HCT116 (cell line): ENCODE measurements around the gene THRA. TPM values are rescaled to one million over a fixed set of nuclear protein-coding genes. Genes with fewer than 3 reads are reported as not detected.
A peak's percentile ranks its signal among the peaks of the same experiment; 100 is the strongest.

Experiments
- ATAC-seq: fragments of 200-7000 bp; cut with Tn5 transposase; 2 replicates; pipeline ENCODE4 v1.9.1; 2020; ENCODE audit warnings: mild to moderate bottlenecking, moderate library complexity
- BruUV-seq: library from RNA; stranded (reverse); fragments of 400-500 nt; replicated peaks from 2 replicates; lab custom pipeline; 2021; lab: Mats Ljungman, UMichigan
- CTCF ChIA-PET: fragments of 300-600 bp; sonication (Branson Sonifier 250); formaldehyde crosslinking; loops from one replicate; lab custom pipeline; 2021; ENCODE audit warnings: antibody characterized with exemption; lab: Charles Lee
- POLR2A ChIA-PET: fragments of 300-600, 350-600 bp; sonication (Branson Sonifier 250); formaldehyde crosslinking; loops from one replicate; lab custom pipeline; 2021; ENCODE audit warnings: antibody characterized with exemption; lab: Charles Lee
- RAD21 ChIA-PET, 2 experiments: fragments of 300-600 bp; sonication (Branson Sonifier 250); formaldehyde crosslinking; loops; one replicate each; lab custom pipeline; 2023; ENCODE audit warnings: low total read pairs in 2 of 2; ENCODE audit not compliant: uncharacterized antibody in 2 of 2, unreplicated experiment in 2 of 2, low non-redundant PET in 1 of 2; lab: Charles Lee
- DNase-seq: peaks from one replicate; pipeline ENCODE4 v3.0.0-alpha.2; 2010; ENCODE audit warnings: low read depth, low spot score
- H2AFZ ChIP-seq: fragments of 200-600 bp; shearing (Covaris generic), sonication (generic); 2 replicates; pipeline ENCODE4 v1.6.1; 2017; ENCODE audit warnings: low read depth, mixed run types, mixed read lengths, antibody characterized with exemption, low read length; ENCODE audit not compliant: poor library complexity, severe bottlenecking
- H3K27ac ChIP-seq: 2 replicates; pipeline ENCODE4 v1.5.1; 2012; ENCODE audit warnings: low read depth, low read length
- H3K27me3 ChIP-seq: fragments of 200-600 bp; sonication (generic); 2 replicates; pipeline ENCODE4 v1.6.1; 2016; ENCODE audit warnings: mixed run types, low read length, mixed read lengths; ENCODE audit not compliant: insufficient read depth
- H3K36me3 ChIP-seq, 2 experiments: fragments of 200-500 bp in 1 of 2; fragments of 200-600 bp in 1 of 2; sonication (Bioruptor generic) in 1 of 2; sonication (generic) in 1 of 2; 2 replicates each; pipeline versions ENCODE4 v1.5.1 to v1.6.1; 2014 to 2016; ENCODE audit warnings: low read length in 2 of 2, inconsistent platforms in 1 of 2, mixed read lengths in 1 of 2, mixed run types in 1 of 2; ENCODE audit not compliant: insufficient read depth in 2 of 2, control insufficient read depth in 1 of 2
- H3K4me1 ChIP-seq, 2 experiments: fragments of 200-600 bp in 1 of 2; sonication (generic) in 1 of 2; 2 replicates each; pipeline versions ENCODE4 v1.5.1 to v1.6.1; 2012 to 2017; ENCODE audit warnings: low read length in 2 of 2, inconsistent platforms in 1 of 2, mild to moderate bottlenecking in 1 of 2, mixed read lengths in 1 of 2, mixed run types in 1 of 2, moderate library complexity in 1 of 2; ENCODE audit not compliant: insufficient read depth in 2 of 2, control insufficient read depth in 1 of 2
- H3K4me2 ChIP-seq: fragments of 200-600 bp; sonication (generic); 2 replicates; pipeline ENCODE4 v1.6.1; 2017; ENCODE audit warnings: mixed run types, low read length, mixed read lengths
- H3K4me3 ChIP-seq, 2 experiments: fragments of 200-600 bp in 1 of 2; sonication (generic) in 1 of 2; replicated peaks in 1 of 2; 2 replicates each; pipeline ENCODE4 v1.5.1; 2011 to 2016; ENCODE audit warnings: low read length in 2 of 2, control low read depth in 1 of 2, low read depth in 1 of 2, mild to moderate bottlenecking in 1 of 2, mixed read lengths in 1 of 2, mixed run types in 1 of 2
- H3K79me2 ChIP-seq: fragments of 200-600 bp; sonication (generic); 2 replicates; pipeline ENCODE4 v1.6.1; 2017; ENCODE audit warnings: mild to moderate bottlenecking, mixed run types, low read length, moderate library complexity, mixed read lengths; ENCODE audit not compliant: insufficient read depth
- H3K9ac ChIP-seq: fragments of 200-600 bp; sonication (generic); 2 replicates; pipeline ENCODE4 v1.6.1; 2016; ENCODE audit warnings: low read length, mixed read lengths
- H3K9me2 ChIP-seq: fragments of 200-600 bp; sonication (generic), shearing (Covaris generic); 2 replicates; pipeline ENCODE4 v1.6.1; 2017; ENCODE audit warnings: mixed run types, mild to moderate bottlenecking, moderate library complexity; ENCODE audit not compliant: insufficient read depth
- H3K9me3 ChIP-seq, 2 experiments: fragments of 200-500 bp in 1 of 2; fragments of 200-600 bp in 1 of 2; sonication (Bioruptor generic) in 1 of 2; sonication (generic) in 1 of 2; 2 replicates each; pipeline ENCODE4 v1.6.1; 2014 to 2017; ENCODE audit warnings: low read length in 2 of 2, mixed read lengths in 2 of 2, inconsistent platforms in 1 of 2, low read depth in 1 of 2, mild to moderate bottlenecking in 1 of 2, mixed run types in 1 of 2, moderate library complexity in 1 of 2; ENCODE audit not compliant: control insufficient read depth in 1 of 2, insufficient read depth in 1 of 2
- H4K20me1 ChIP-seq: fragments of 200-600 bp; sonication (generic), shearing (Covaris generic); 2 replicates; pipeline ENCODE4 v1.6.1; 2017; ENCODE audit warnings: mixed run types, mild to moderate bottlenecking, moderate library complexity; ENCODE audit not compliant: insufficient read depth
- RAD21 ChIP-seq: IDR thresholded peaks from 2 replicates; pipeline ENCODE4 v1.6.1; 2012; ENCODE audit warnings: low read depth, mild to moderate bottlenecking
- SIN3A ChIP-seq: IDR thresholded peaks from 2 replicates; pipeline ENCODE4 v1.6.1; 2012; ENCODE audit warnings: low read depth
- SP1 ChIP-seq: IDR thresholded peaks from 2 replicates; pipeline ENCODE4 v1.6.1; 2012; ENCODE audit warnings: low read depth
- YY1 ChIP-seq: IDR thresholded peaks from 2 replicates; pipeline ENCODE4 v1.6.1; 2011; ENCODE audit warnings: low read length, low read depth, moderate library complexity, mild to moderate bottlenecking; ENCODE audit not compliant: insufficient replicate concordance; ENCODE audit errors: extremely low read depth
- ZBTB33 ChIP-seq: IDR thresholded peaks from 2 replicates; pipeline ENCODE4 v1.6.1; 2011; ENCODE audit warnings: mild to moderate bottlenecking, low read length, moderate library complexity; ENCODE audit not compliant: insufficient replicate concordance; ENCODE audit errors: extremely low read depth
- intact Hi-C: fragments of 100-400 bp; cut with micrococcal nuclease; formaldehyde crosslinking; loops from 2 replicates; pipeline ENCODE4 v1.10.0; 2022
- total RNA-seq: library from RNA; stranded (reverse); gene quantifications from one replicate; pipeline ENCODE4 v1.2.1, GENCODE V29; 2021; ENCODE audit not compliant: unreplicated experiment

Gene THRA
- total RNA-seq, 1 experiment from 2014 or later, result 23.3 TPM

- TF ChIP-seq RAD21, result no peak
Observed at GRCh38 chr17:40087049-40087794, 24.5 kb downstream of the THRA start (continued).

DNA sequence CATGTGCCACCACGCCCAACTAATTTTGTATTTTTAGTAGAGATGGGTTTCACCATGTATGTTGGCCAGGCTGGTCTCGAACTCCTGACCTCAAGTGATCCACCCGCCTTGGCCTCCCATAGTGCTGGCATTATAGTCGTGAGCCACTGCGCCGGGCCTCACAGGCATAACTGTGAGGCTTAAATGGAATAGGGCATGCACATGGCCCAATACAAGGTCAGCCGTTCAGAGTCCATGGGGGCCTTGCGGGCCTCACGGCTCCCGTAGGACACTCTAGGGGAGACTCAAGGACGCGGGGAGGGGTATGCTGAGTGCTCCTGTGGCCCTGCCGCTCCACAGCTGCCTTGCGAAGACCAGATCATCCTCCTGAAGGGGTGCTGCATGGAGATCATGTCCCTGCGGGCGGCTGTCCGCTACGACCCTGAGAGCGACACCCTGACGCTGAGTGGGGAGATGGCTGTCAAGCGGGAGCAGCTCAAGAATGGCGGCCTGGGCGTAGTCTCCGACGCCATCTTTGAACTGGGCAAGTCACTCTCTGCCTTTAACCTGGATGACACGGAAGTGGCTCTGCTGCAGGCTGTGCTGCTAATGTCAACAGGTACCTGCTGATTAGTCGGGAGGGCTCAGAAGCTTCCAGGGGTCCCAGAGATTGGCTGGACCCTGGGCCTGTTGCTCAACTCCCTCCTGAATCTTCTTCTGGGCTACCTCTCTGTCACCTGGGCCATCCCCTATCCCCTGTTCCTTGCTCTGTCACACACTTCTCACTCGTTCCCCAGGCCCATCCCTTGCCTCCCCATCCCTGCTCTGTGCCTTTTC, 25.3 kb downstream of the THRA start:
- ChIA-PET POLR2A (interaction anchor here (2.5 kb wide), 1 partner anchor 12 kb away, joined by 7 read pairs; the partner anchor contains the start of gene NR1D1), CTCF (interaction anchor here (2.1 kb wide), 1 partner anchor 13 kb away, joined by 5 read pairs; no protein-coding TSS in a partner anchor), RAD21 (no interaction called here)
- H3K27ac ChIP-seq, result no peak overlapping the region
- H3K36me3 ChIP-seq, result peaks cover 14 to 20% of the 10 kb centered on the region in 2 experiments; a peak in 3 of 4 replicates
- ATAC-seq, result no peak
- H3K9ac ChIP-seq, result no peak overlapping the region
- no peak for TF ChIP-seq SP1
- TF ChIP-seq YY1, result peak; percentile 15
- TF ChIP-seq SIN3A, result no peak
- TF ChIP-seq ZBTB33, result no peak
- no peak overlapping the region for H2AFZ ChIP-seq
- no peak overlapping the region for H3K4me3 ChIP-seq
- H3K27me3 ChIP-seq, result no peaks in the 10 kb centered on the region
- intact Hi-C loops, result loop anchor here (2.0 to 5.0 kb wide), 2 partner anchors 49 to 61 kb away; no protein-coding TSS in a partner anchor
- no peaks in the 10 kb centered on the region for H3K9me3 ChIP-seq
- no peak for DNase-seq
- H3K79me2 ChIP-seq, result no peaks in the 10 kb centered on the region
- BruUV-seq, result no TSS peak
- H4K20me1 ChIP-seq, result no peaks in the 10 kb centered on the region
- H3K4me2 ChIP-seq, result no peak overlapping the region
- H3K4me1 ChIP-seq, result peaks cover 0 to 13% of the 10 kb centered on the region in 2 experiments; a peak in 2 of 4 replicates
- H3K9me2 ChIP-seq, result no peaks in the 10 kb centered on the region
